A673 (cell line): Measurements from ENCODE around the gene DCLRE1B.

ENCODE experiments used
- CTCF ChIP-seq: fragments of 300-800, 200-600 bp; sonication (generic); conservative IDR thresholded peaks from 2 replicates; pipeline ENCODE4 v1.5.1; 2017; ENCODE audit warnings: low read depth, mild to moderate bottlenecking, antibody characterized with exemption, low read length, moderate library complexity, mixed read lengths
- EZH2 ChIP-seq: fragments of 200-600 bp; sonication (generic); IDR thresholded peaks from 2 replicates; pipeline ENCODE4 v1.6.1; 2017; ENCODE audit warnings: borderline replicate concordance, low read depth, mild to moderate bottlenecking, mixed read lengths, antibody characterized with exemption, low read length; ENCODE audit not compliant: poor library complexity, severe bottlenecking

- no peak for TF ChIP-seq CTCF
- TF ChIP-seq EZH2, result no peak
These were observed 18.4 kb upstream of the DCLRE1B start for GRCh38 chr1:113886417-113887401.
